ENCODE results near the gene MYADML2.

Gene MYADML2

GRCh38 chr17:81909966-81910839 lies 36.8 kb downstream of the MYADML2 start:
- no peak for DNase-seq

- no peak for DNase-seq
These were observed 37.8 kb downstream of the MYADML2 start for GRCh38 chr17:81909231-81909630.

GRCh38 chr17:81908793-81909192 lies 38.2 kb downstream of the MYADML2 start:
- DNase-seq = no peak

- no peak for DNase-seq
These were observed 39.6 kb downstream of the MYADML2 start for GRCh38 chr17:81907219-81908145.

- DNase-seq = no peak
These were observed 40.4 kb downstream of the MYADML2 start for GRCh38 chr17:81906476-81907218.

GRCh38 chr17:81905993-81906392 lies 41.0 kb downstream of the MYADML2 start:
- no peak for DNase-seq

- no peak for DNase-seq
These were observed 41.6 kb downstream of the MYADML2 start for GRCh38 chr17:81905424-81905875.

GRCh38 chr17:81904600-81905423 lies 42.2 kb downstream of the MYADML2 start:
- no peak for DNase-seq

- no peak for DNase-seq
These were observed 43.0 kb downstream of the MYADML2 start for GRCh38 chr17:81903896-81904599.

- no peak for DNase-seq
These were observed 43.6 kb downstream of the MYADML2 start for GRCh38 chr17:81903415-81903831.

GRCh38 chr17:81902653-81903414 lies 44.2 kb downstream of the MYADML2 start:
- DNase-seq = no peak

GRCh38 chr17:81902023-81902652 lies 44.9 kb downstream of the MYADML2 start, which contains the start of gene NPB:
TSS of gene NPB (plus strand) at chr17:81902238. CDS start at chr17:81902278, 40 bp downstream.
- no peak for DNase-seq

- DNase-seq = no peak
These were observed 45.6 kb downstream of the MYADML2 start for GRCh38 chr17:81901167-81902022.

- DNase-seq = no peak
These were observed 46.7 kb downstream of the MYADML2 start for GRCh38 chr17:81900181-81900820.

GRCh38 chr17:81899514-81900166 lies 47.4 kb downstream of the MYADML2 start:
- no peak for DNase-seq

- DNase-seq = no peak
These were observed 48.1 kb downstream of the MYADML2 start for GRCh38 chr17:81898885-81899284.

GRCh38 chr17:81898029-81898866 lies 48.8 kb downstream of the MYADML2 start:
- DNase-seq = no peak
